ENCODE results near the gene MAN1C1. TPM values are rescaled to one million over a fixed set of nuclear protein-coding genes. Genes with fewer than 3 reads are reported as not detected.

MAN1C1 gene
- total RNA-seq, 2 donors from 2014 or later: 4.4 to 10.9 TPM

- 16 to 23% methylated on average over 10 of the region's 10 CpGs for WGBS, 2 donors
- intact Hi-C loops (cut with DNase I): no loop called here
- no peaks in the 10 kb centered on the region for H3K9me3 ChIP-seq
- H3K27ac ChIP-seq: peak overlapping the region; percentile 91 to 98 (median 93)
- no peak overlapping the region for H3K4me3 ChIP-seq
- no peak for DNase-seq
- H3K27me3 ChIP-seq: no peaks in the 10 kb centered on the region
- ATAC-seq: no peak
- H3K4me1 ChIP-seq: peaks cover 43% of the 10 kb centered on the region
- TF ChIP-seq POLR2A (IDR thresholded peaks at IDR 0.05) (no peak), CTCF (IDR thresholded peaks at IDR 0.05) (no peak)
- H3K36me3 ChIP-seq (replicated peaks in 1 of 2; ENCODE audit: insufficient read depth in 1 of 2, low read depth in 2 of 2): no peaks in the 10 kb centered on the region
These were observed 204.5 kb downstream of the MAN1C1 start for GRCh38 chr1:25821112-25821476.

GRCh38 chr1:25821630-25822091, 205.1 kb downstream of the MAN1C1 start:
- intact Hi-C loops (cut with DNase I): no loop called here
- Histone ChIP-seq H3K4me1 (peaks cover 43% of the 10 kb centered on the region), H3K36me3 (replicated peaks in 1 of 2; ENCODE audit: insufficient read depth in 1 of 2, low read depth in 2 of 2) (peaks cover 0 to 1% of the 10 kb centered on the region in 2 donors), H3K27ac (peak overlapping the region; percentile 32 to 98 (median 92)), H3K4me3 (no peak overlapping the region), H3K9me3 (no peaks in the 10 kb centered on the region), H3K27me3 (no peaks in the 10 kb centered on the region)
- TF ChIP-seq CTCF (IDR thresholded peaks at IDR 0.05): no peak
- peak in 2 of 3 donors; percentile 37 to 45 for TF ChIP-seq POLR2A (IDR thresholded peaks at IDR 0.05)
- peak; percentile 74 to 85 (median 76) for DNase-seq
- peak; percentile 21 for ATAC-seq
- 29 to 37% methylated on average over 5 of the region's 5 CpGs for WGBS, 2 donors

GRCh38 chr1:25825605-25826004, 209.0 kb downstream of the MAN1C1 start:
- no peaks in the 10 kb centered on the region for H3K9me3 ChIP-seq
- H3K27ac ChIP-seq: no peak overlapping the region
- WGBS, 2 donors: 78 to 91% methylated on average over 2 of the region's 2 CpGs
- TF ChIP-seq CTCF (IDR thresholded peaks at IDR 0.05) (no peak), POLR2A (IDR thresholded peaks at IDR 0.05) (no peak)
- peaks cover 35% of the 10 kb centered on the region for H3K4me1 ChIP-seq
- H3K4me3 ChIP-seq: no peak overlapping the region
- peaks cover 0 to 2% of the 10 kb centered on the region in 2 donors for H3K36me3 ChIP-seq (replicated peaks in 1 of 2; ENCODE audit: insufficient read depth in 1 of 2, low read depth in 2 of 2)
- no peak for ATAC-seq
- no peaks in the 10 kb centered on the region for H3K27me3 ChIP-seq
- intact Hi-C loops (cut with DNase I): no loop called here
- no peak for DNase-seq

- Histone ChIP-seq H3K36me3 (replicated peaks in 1 of 2; ENCODE audit: insufficient read depth in 1 of 2, low read depth in 2 of 2) (peaks cover 0 to 2% of the 10 kb centered on the region in 2 donors), H3K4me1 (peaks cover 30% of the 10 kb centered on the region), H3K4me3 (no peak overlapping the region), H3K9me3 (no peaks in the 10 kb centered on the region), H3K27me3 (no peaks in the 10 kb centered on the region), H3K27ac (no peak overlapping the region)
- 90 to 93% methylated on average over 3 to 10 of the region's 10 CpGs for WGBS, 2 donors
- DNase-seq: no peak
- no peak for TF ChIP-seq CTCF (IDR thresholded peaks at IDR 0.05)
- intact Hi-C loops (cut with DNase I): no loop called here
- no peak for ATAC-seq
These were observed 210.0 kb downstream of the MAN1C1 start for GRCh38 chr1:25826571-25826970.

- TF ChIP-seq CTCF (IDR thresholded peaks at IDR 0.05): no peak
- no peak for TF ChIP-seq POLR2A (IDR thresholded peaks at IDR 0.05)
- Histone ChIP-seq H3K9me3 (no peaks in the 10 kb centered on the region), H3K4me1 (peaks cover 28% of the 10 kb centered on the region), H3K4me3 (no peak overlapping the region), H3K27ac (no peak overlapping the region), H3K27me3 (no peaks in the 10 kb centered on the region), H3K36me3 (replicated peaks in 1 of 2; ENCODE audit: insufficient read depth in 1 of 2, low read depth in 2 of 2) (peaks cover 0 to 2% of the 10 kb centered on the region in 2 donors)
- ATAC-seq: no peak
- intact Hi-C loops (cut with DNase I): no loop called here
- 67% methylated on average over 3 of the region's 3 CpGs for WGBS, 2 donors
- no peak for DNase-seq
These were observed 211.9 kb downstream of the MAN1C1 start for GRCh38 chr1:25828491-25828890.

All from body of pancreas (tissue), 4 donors.